Activated T-cell treated with anti-CD3 and anti-CD28 coated beads for 4 hours (primary cell): Measurements from ENCODE around the gene NAALADL2.

Source experiments
- DNase-seq: peaks from one replicate; pipeline ENCODE4 v3.0.0-alpha.2; 2020

The NAALADL2 gene

GRCh38 chr3:175002732-175003143 is 143.6 kb downstream of the NAALADL2 start:
- no peak for DNase-seq

GRCh38 chr3:175003590-175003989 is 144.5 kb downstream of the NAALADL2 start:
- DNase-seq: no peak

GRCh38 chr3:175005193-175005592 is 146.1 kb downstream of the NAALADL2 start:
- no peak for DNase-seq

- no peak for DNase-seq
Observed at GRCh38 chr3:175005881-175006280, 146.7 kb downstream of the NAALADL2 start.

GRCh38 chr3:175007306-175007705 is 148.2 kb downstream of the NAALADL2 start:
- DNase-seq: no peak

- DNase-seq: no peak
Observed at GRCh38 chr3:175009295-175009694, 150.2 kb downstream of the NAALADL2 start.

- DNase-seq: no peak
Observed at GRCh38 chr3:175015056-175015635, 156.0 kb downstream of the NAALADL2 start.

GRCh38 chr3:175018946-175019727 is 160.0 kb downstream of the NAALADL2 start:
- DNase-seq: no peak

GRCh38 chr3:175020101-175020500 is 161.0 kb downstream of the NAALADL2 start:
- no peak for DNase-seq

GRCh38 chr3:175029828-175030227 is 170.7 kb downstream of the NAALADL2 start:
- no peak for DNase-seq

- no peak for DNase-seq
Observed at GRCh38 chr3:175039875-175040274, 180.7 kb downstream of the NAALADL2 start.

GRCh38 chr3:175041369-175041768 is 182.2 kb downstream of the NAALADL2 start:
- no peak for DNase-seq

GRCh38 chr3:175046601-175047000 is 187.5 kb downstream of the NAALADL2 start:
- no peak for DNase-seq

- no peak for DNase-seq
Observed at GRCh38 chr3:175047786-175048185, 188.7 kb downstream of the NAALADL2 start.

GRCh38 chr3:175057401-175057800 is 198.3 kb downstream of the NAALADL2 start:
- no peak for DNase-seq

- DNase-seq: no peak
Observed at GRCh38 chr3:175059788-175060187, 200.7 kb downstream of the NAALADL2 start.

GRCh38 chr3:175065497-175065896 is 206.4 kb downstream of the NAALADL2 start:
- DNase-seq: no peak

GRCh38 chr3:175066617-175067415 is 207.7 kb downstream of the NAALADL2 start:
- DNase-seq: no peak

- DNase-seq: no peak
Observed at GRCh38 chr3:175068587-175068986, 209.5 kb downstream of the NAALADL2 start.

- no peak for DNase-seq
Observed at GRCh38 chr3:175070946-175071345, 211.8 kb downstream of the NAALADL2 start.

- no peak for DNase-seq
Observed at GRCh38 chr3:175073219-175073905, 214.2 kb downstream of the NAALADL2 start.

- DNase-seq: no peak
Observed at GRCh38 chr3:175075269-175075668, 216.1 kb downstream of the NAALADL2 start.

GRCh38 chr3:175077216-175077615 is 218.1 kb downstream of the NAALADL2 start:
- no peak for DNase-seq
